AG04450 (cell line): ENCODE results near the gene FBXO17. TPM values are rescaled to one million over a fixed set of nuclear protein-coding genes. Genes with fewer than 3 reads are reported as not detected.

Experiments used
- CTCF ChIA-PET: fragments of 300-600, 350-600 bp; formaldehyde crosslinking; extraction: SDS; loops from one replicate; lab custom pipeline; 2022; ENCODE audit warnings: antibody characterized with exemption, inconsistent platforms; lab: Charles Lee
- POLR2A ChIA-PET: fragments of 350-600 bp; formaldehyde crosslinking; extraction: SDS; loops from one replicate; lab custom pipeline; 2021; ENCODE audit warnings: antibody characterized with exemption, inconsistent platforms; lab: Yijun Ruan, JAX
- DNase-seq: peaks from one replicate; pipeline ENCODE4 v3.0.0-alpha.2; 2011; ENCODE audit warnings: low read depth, low spot score
- H3K27ac ChIP-seq: one replicate; pipeline ENCODE4 v1.5.1; 2012; ENCODE audit warnings: low read depth, low read length, control low read depth
- H3K27me3 ChIP-seq: one replicate; pipeline ENCODE4 v1.6.0; 2012; ENCODE audit warnings: low read length; ENCODE audit not compliant: control insufficient read depth, insufficient read depth
- H3K4me3 ChIP-seq: 2 replicates; pipeline ENCODE4 v1.5.1; 2011; ENCODE audit warnings: mild to moderate bottlenecking, low read depth, low read length, control low read depth
- H3K9me3 ChIP-seq: 2 replicates; pipeline ENCODE4 v1.5.1; 2012; ENCODE audit warnings: low read length; ENCODE audit not compliant: control insufficient read depth, insufficient read depth
- polyA plus RNA-seq: library from polyadenylated mRNA; depleted of rRNA; stranded (reverse); fragments of >200 nt; gene quantifications from 2 replicates; pipeline ENCODE4 v1.2.3, GENCODE V29; 2011
- TF ChIP-seq, protein P1 (sequence below): IDR thresholded peaks from 2 replicates; pipeline ENCODE4 v1.5.1; 2011; ENCODE audit warnings: low read depth, low read length, control low read depth, inconsistent platforms

Gene FBXO17
- polyA plus RNA-seq, 1 experiment: 10.8 TPM

GRCh38 chr19:38905620-38906019 lies 69.9 kb downstream of the FBXO17 start:
- POLR2A ChIA-PET: no interaction called here
- TF ChIP-seq, protein P1, sequence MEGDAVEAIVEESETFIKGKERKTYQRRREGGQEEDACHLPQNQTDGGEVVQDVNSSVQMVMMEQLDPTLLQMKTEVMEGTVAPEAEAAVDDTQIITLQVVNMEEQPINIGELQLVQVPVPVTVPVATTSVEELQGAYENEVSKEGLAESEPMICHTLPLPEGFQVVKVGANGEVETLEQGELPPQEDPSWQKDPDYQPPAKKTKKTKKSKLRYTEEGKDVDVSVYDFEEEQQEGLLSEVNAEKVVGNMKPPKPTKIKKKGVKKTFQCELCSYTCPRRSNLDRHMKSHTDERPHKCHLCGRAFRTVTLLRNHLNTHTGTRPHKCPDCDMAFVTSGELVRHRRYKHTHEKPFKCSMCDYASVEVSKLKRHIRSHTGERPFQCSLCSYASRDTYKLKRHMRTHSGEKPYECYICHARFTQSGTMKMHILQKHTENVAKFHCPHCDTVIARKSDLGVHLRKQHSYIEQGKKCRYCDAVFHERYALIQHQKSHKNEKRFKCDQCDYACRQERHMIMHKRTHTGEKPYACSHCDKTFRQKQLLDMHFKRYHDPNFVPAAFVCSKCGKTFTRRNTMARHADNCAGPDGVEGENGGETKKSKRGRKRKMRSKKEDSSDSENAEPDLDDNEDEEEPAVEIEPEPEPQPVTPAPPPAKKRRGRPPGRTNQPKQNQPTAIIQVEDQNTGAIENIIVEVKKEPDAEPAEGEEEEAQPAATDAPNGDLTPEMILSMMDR: no peak
- no peaks in the 10 kb centered on the region for H3K27me3 ChIP-seq
- H3K9me3 ChIP-seq: peaks cover 12% of the 10 kb centered on the region
- H3K27ac ChIP-seq: no peak overlapping the region
- CTCF ChIA-PET: interaction anchor here (1.6 kb wide), 1 partner anchor 24 kb away, joined by 7 read pairs; no protein-coding TSS in a partner anchor
- H3K4me3 ChIP-seq: no peak overlapping the region
- no peak for DNase-seq

- Histone ChIP-seq H3K27me3 (no peaks in the 10 kb centered on the region), H3K9me3 (peaks cover 12% of the 10 kb centered on the region), H3K4me3 (no peak overlapping the region), H3K27ac (no peak overlapping the region)
- ChIA-PET POLR2A (no interaction called here), CTCF (interaction anchor here (0.5 to 1.6 kb wide), 2 partner anchors 25 to 56 kb away, joined by 3 to 7 read pairs; no protein-coding TSS in a partner anchor)
- TF ChIP-seq, protein P1: no peak
- DNase-seq: no peak
Measured at GRCh38 chr19:38904581-38905539, 70.7 kb downstream of the FBXO17 start.

DNA sequence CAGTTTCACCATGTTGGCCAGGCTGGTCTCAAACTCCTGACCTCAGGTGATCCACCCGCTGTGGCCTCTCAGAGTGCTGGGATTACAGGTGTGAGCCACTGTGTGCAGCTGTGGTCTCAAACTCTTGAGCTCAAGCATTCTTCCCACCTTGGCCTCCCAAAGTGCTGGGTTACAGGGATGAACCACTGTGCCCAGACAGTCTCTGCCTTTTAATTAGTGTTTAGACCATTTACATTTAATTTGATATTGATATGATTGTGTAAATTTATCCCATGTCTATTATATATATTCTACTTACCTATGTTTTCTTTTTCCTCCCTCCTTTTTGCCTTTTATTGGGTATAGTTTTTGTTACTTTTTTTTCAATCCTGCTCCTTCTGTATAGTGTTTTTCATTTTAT lies 73.9 kb downstream of the FBXO17 start:
- DNase-seq: no peak
- no peaks in the 10 kb centered on the region; the same call in 1 of the 2 replicates for H3K9me3 ChIP-seq
- no peak overlapping the region for H3K4me3 ChIP-seq
- ChIA-PET CTCF (interaction anchor here (1.1 to 2.5 kb wide), 3 partner anchors 28 to 499 kb away, joined by 4 to 23 read pairs (median 8); partner anchors contain the start of genes FAM98C, MRPS12 and SARS2), POLR2A (no interaction called here)
- no peaks in the 10 kb centered on the region for H3K27me3 ChIP-seq
- TF ChIP-seq, protein P1: no peak
- no peak overlapping the region for H3K27ac ChIP-seq

DNA sequence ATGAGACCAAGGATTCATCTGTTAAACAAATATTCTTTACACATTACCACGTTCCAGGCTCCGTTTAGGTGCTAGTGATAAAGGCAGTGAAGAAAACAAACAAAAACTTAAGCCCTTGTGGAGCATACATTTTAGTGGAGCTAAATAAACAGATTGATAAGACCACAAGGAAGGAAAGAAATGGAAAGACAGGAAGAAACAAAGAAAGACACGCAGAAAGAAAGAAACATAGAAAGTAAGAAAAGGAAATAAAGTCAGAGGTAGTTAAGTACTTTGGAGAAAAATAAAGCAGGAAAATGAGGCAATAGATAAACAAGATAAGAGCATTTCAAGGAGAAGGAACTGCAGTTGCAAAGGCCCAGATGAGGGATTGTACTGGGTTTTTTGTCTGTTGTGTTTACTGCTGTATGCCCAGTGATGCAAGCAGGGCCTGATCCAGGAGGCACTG lies 74.8 kb downstream of the FBXO17 start:
- Histone ChIP-seq H3K27ac (no peak overlapping the region), H3K9me3 (no peaks in the 10 kb centered on the region; the same call in 1 of the 2 replicates), H3K4me3 (peak overlapping the region; percentile 84), H3K27me3 (no peaks in the 10 kb centered on the region)
- no peak for DNase-seq
- TF ChIP-seq, protein P1: no peak
- ChIA-PET POLR2A (interaction anchor here (1.0 to 1.6 kb wide), 4 partner anchors 21 to 283 kb away, joined by 3 to 6 read pairs (median 4); partner anchors contain the start of gene MAP4K1), CTCF (interaction anchor here (1.3 to 2.5 kb wide), 5 partner anchors 29 to 498 kb away, joined by 3 to 23 read pairs (median 4); partner anchors contain the start of genes FAM98C, MRPS12 and SARS2)
